GM12875 (cell line): ENCODE data around the gene STARD3.

Source experiments
- H3K4me3 ChIP-seq: one replicate; pipeline ENCODE4 v1.5.1; 2011; ENCODE audit warnings: low read depth, low read length, control low read depth
- CTCF ChIP-seq: IDR thresholded peaks from 2 replicates; pipeline ENCODE4 v1.5.1; 2011; ENCODE audit warnings: low read depth, mild to moderate bottlenecking, control low read depth, inconsistent platforms, low read length, moderate library complexity, borderline replicate concordance; ENCODE audit not compliant: insufficient read depth

STARD3 gene

GRCh38 chr17:39640591-39641031, 3.7 kb downstream of the STARD3 start:
- TF ChIP-seq CTCF: no peak
- H3K4me3 ChIP-seq: no peak overlapping the region

GRCh38 chr17:39641097-39641496, 4.2 kb downstream of the STARD3 start:
- H3K4me3 ChIP-seq: no peak overlapping the region
- no peak for TF ChIP-seq CTCF

- TF ChIP-seq CTCF: no peak
- H3K4me3 ChIP-seq: no peak overlapping the region
These were observed 4.9 kb downstream of the STARD3 start for GRCh38 chr17:39641883-39642282.

- H3K4me3 ChIP-seq: no peak overlapping the region
- no peak for TF ChIP-seq CTCF
These were observed 5.5 kb downstream of the STARD3 start for GRCh38 chr17:39642291-39643074.

GRCh38 chr17:39643271-39643670, 6.3 kb downstream of the STARD3 start:
- no peak for TF ChIP-seq CTCF
- H3K4me3 ChIP-seq: no peak overlapping the region

GRCh38 chr17:39647256-39647655, 10.3 kb downstream of the STARD3 start:
- TF ChIP-seq CTCF: no peak
- H3K4me3 ChIP-seq: no peak overlapping the region
